GM19351 (cell line): ENCODE data around the gene PIM3.
"Not testable (repeated sequence)": the region's sequence is repeated elsewhere in the genome, so short reads cannot be mapped to it uniquely, and the experiment has no call there.

Experiments
- ATAC-seq: cut with Tn5 transposase; IDR thresholded peaks from one replicate; pipeline ENCODE4 v1.9.1; 2021; ENCODE audit warnings: mild to moderate bottlenecking, moderate library complexity; ENCODE audit not compliant: unreplicated experiment

PIM3 gene

GRCh38 chr22:49942565-49943404 lies 17.8 kb upstream of the PIM3 start:
- no peak for ATAC-seq

GRCh38 chr22:49943405-49943765 lies 17.2 kb upstream of the PIM3 start:
- no peak for ATAC-seq

GRCh38 chr22:49943771-49944398 lies 16.7 kb upstream of the PIM3 start:
- ATAC-seq, result no peak

- no peak for ATAC-seq
Measured at GRCh38 chr22:49944399-49944891, 16.1 kb upstream of the PIM3 start.

GRCh38 chr22:49945042-49945794 lies 15.4 kb upstream of the PIM3 start:
- ATAC-seq, result not testable (repeated sequence)

- ATAC-seq, result no peak
Measured at GRCh38 chr22:49946612-49947295, 13.8 kb upstream of the PIM3 start.

- ATAC-seq, result no peak
Measured at GRCh38 chr22:49947296-49947622, 13.3 kb upstream of the PIM3 start.

- ATAC-seq, result no peak
Measured at GRCh38 chr22:49948116-49948957, 12.2 kb upstream of the PIM3 start.

GRCh38 chr22:49948958-49949913 lies 11.3 kb upstream of the PIM3 start:
- no peak for ATAC-seq

- ATAC-seq, result no peak
Measured at GRCh38 chr22:49949914-49950292, 10.7 kb upstream of the PIM3 start.

GRCh38 chr22:49950396-49950994 lies 10.1 kb upstream of the PIM3 start:
- no peak for ATAC-seq

- ATAC-seq, result no peak
Measured at GRCh38 chr22:49951000-49951677, 9.4 kb upstream of the PIM3 start.

GRCh38 chr22:49951678-49951985 lies 8.9 kb upstream of the PIM3 start:
- no peak for ATAC-seq

GRCh38 chr22:49951986-49952896 lies 8.3 kb upstream of the PIM3 start:
- no peak for ATAC-seq

GRCh38 chr22:49953027-49953679 lies 7.4 kb upstream of the PIM3 start:
- no peak for ATAC-seq

GRCh38 chr22:49953680-49954344 lies 6.8 kb upstream of the PIM3 start:
- ATAC-seq, result no peak
